HEK293 (cell line): ENCODE results near the gene ST7.

Experiments used
- CTCF ChIA-PET: fragments of 350-600 bp; formaldehyde crosslinking; extraction: SDS; loops from one replicate; lab custom pipeline; 2021; ENCODE audit warnings: antibody characterized with exemption; lab: Yijun Ruan, JAX
- POLR2A ChIA-PET: fragments of 300-600 bp; formaldehyde crosslinking; extraction: SDS; loops from one replicate; lab custom pipeline; 2020; ENCODE audit warnings: antibody characterized with exemption, inconsistent platforms; lab: Yijun Ruan, JAX
- H3K27ac ChIP-seq: fragments of 200-500 bp; sonication (Bioruptor generic); 2 replicates; pipeline ENCODE4 v1.5.1; 2014; ENCODE audit warnings: low read depth, low read length, control low read depth, inconsistent platforms; ENCODE audit errors: extremely low read depth
- H3K36me3 ChIP-seq, 2 experiments: fragments of 200-500 bp in 1 of 2; sonication (Bioruptor generic) in 1 of 2; 1 replicate in 1 of 2; 2 replicates in 1 of 2; pipeline ENCODE4 v1.5.1; 2014 to 2017; ENCODE audit warnings: inconsistent platforms in 2 of 2, low read length in 2 of 2; ENCODE audit not compliant: control insufficient read depth in 2 of 2, insufficient read depth in 1 of 2
- H3K4me1 ChIP-seq: fragments of 200-500 bp; sonication (Bioruptor generic); 2 replicates; pipeline ENCODE4 v1.5.1; 2014; ENCODE audit warnings: mild to moderate bottlenecking, low read length, inconsistent platforms; ENCODE audit not compliant: control insufficient read depth, insufficient read depth
- H3K4me3 ChIP-seq: 2 replicates; pipeline ENCODE4 v1.5.1; 2011; ENCODE audit warnings: low read depth, mild to moderate bottlenecking, control low read depth, low read length, moderate library complexity
- H3K9me3 ChIP-seq: fragments of 200-500 bp; sonication (Bioruptor generic); 2 replicates; pipeline ENCODE4 v1.5.1; 2014; ENCODE audit warnings: low read depth, low read length, inconsistent platforms; ENCODE audit not compliant: control insufficient read depth, insufficient read depth
- GLI2 ChIP-seq: fragments of 450-650 bp; formaldehyde crosslinking; IDR thresholded peaks from 2 replicates; pipeline ENCODE4; 2017; ENCODE audit warnings: missing biosample characterization, missing genetic modification characterization, low read depth, borderline replicate concordance
- GLIS2 ChIP-seq: fragments of 450-650 bp; formaldehyde crosslinking; IDR thresholded peaks from 2 replicates; pipeline ENCODE4 v1.5.1; 2016; ENCODE audit warnings: missing biosample characterization, missing genetic modification characterization
- PRDM1 ChIP-seq: fragments of 450-650 bp; formaldehyde crosslinking; IDR thresholded peaks from 2 replicates; pipeline ENCODE4; 2016; ENCODE audit warnings: missing biosample characterization, missing genetic modification characterization
- SALL2 ChIP-seq: fragments of 450-650 bp; formaldehyde crosslinking; IDR thresholded peaks from 2 replicates; pipeline ENCODE4 v1.5.0; 2017; ENCODE audit warnings: missing biosample characterization, mild to moderate bottlenecking, missing genetic modification characterization, borderline replicate concordance
- SP7 ChIP-seq: fragments of 450-650 bp; formaldehyde crosslinking; IDR thresholded peaks from 2 replicates; pipeline ENCODE4 v1.5.1; 2016; ENCODE audit warnings: missing biosample characterization, missing genetic modification characterization
- ZFHX2 ChIP-seq: fragments of 450-650 bp; formaldehyde crosslinking; conservative IDR thresholded peaks from 2 replicates; pipeline ENCODE4 v1.5.1; 2016; ENCODE audit warnings: missing biosample characterization, missing genetic modification characterization
- ZFP69B ChIP-seq: fragments of 450-650 bp; formaldehyde crosslinking; IDR thresholded peaks from 2 replicates; pipeline ENCODE4 v1.5.1; 2016; ENCODE audit warnings: missing biosample characterization, missing genetic modification characterization
- ZNF138 ChIP-seq: fragments of 450-650 bp; formaldehyde crosslinking; IDR thresholded peaks from 2 replicates; pipeline ENCODE4 v1.5.1; 2016; ENCODE audit warnings: missing biosample characterization, missing genetic modification characterization, borderline replicate concordance
- ZNF19 ChIP-seq: fragments of 450-650 bp; formaldehyde crosslinking; IDR thresholded peaks from 2 replicates; pipeline ENCODE4; 2016; ENCODE audit warnings: missing biosample characterization, missing genetic modification characterization, low read depth
- ZNF2 ChIP-seq: fragments of 450-650 bp; formaldehyde crosslinking; IDR thresholded peaks from 2 replicates; pipeline ENCODE4 v1.5.1; 2016; ENCODE audit warnings: missing biosample characterization, missing genetic modification characterization
- ZNF266 ChIP-seq: fragments of 450-650 bp; formaldehyde crosslinking; IDR thresholded peaks from 2 replicates; pipeline ENCODE4 v1.5.1; 2016; ENCODE audit warnings: missing biosample characterization, missing genetic modification characterization, low read depth
- ZNF350 ChIP-seq: fragments of 450-650 bp; formaldehyde crosslinking; IDR thresholded peaks from 2 replicates; pipeline ENCODE4 v1.5.0; 2017; ENCODE audit warnings: missing biosample characterization, mild to moderate bottlenecking, missing genetic modification characterization
- ZNF624 ChIP-seq: fragments of 450-650 bp; formaldehyde crosslinking; IDR thresholded peaks from 2 replicates; pipeline ENCODE4 v1.5.1; 2017; ENCODE audit warnings: missing biosample characterization, missing genetic modification characterization
- ZNF658 ChIP-seq: fragments of 450-650 bp; formaldehyde crosslinking; IDR thresholded peaks from 2 replicates; pipeline ENCODE4; 2016; ENCODE audit warnings: missing biosample characterization, missing genetic modification characterization
- ZNF837 ChIP-seq: fragments of 450-650 bp; formaldehyde crosslinking; IDR thresholded peaks from 2 replicates; pipeline ENCODE4 v1.5.1; 2016; ENCODE audit warnings: missing biosample characterization, missing genetic modification characterization
- ZSCAN30 ChIP-seq: fragments of 450-650 bp; IDR thresholded peaks from 2 replicates; pipeline ENCODE4 v1.5.1; 2018; ENCODE audit warnings: missing biosample characterization, mild to moderate bottlenecking, missing genetic modification characterization, moderate library complexity
- TF ChIP-seq, protein P1 (sequence below): fragments of 450-650 bp; formaldehyde crosslinking; IDR thresholded peaks from 2 replicates; pipeline ENCODE4 v1.5.1; 2017; ENCODE audit warnings: missing biosample characterization, missing genetic modification characterization
- TF ChIP-seq, protein P2 (sequence below): fragments of 450-650 bp; IDR thresholded peaks from 2 replicates; pipeline ENCODE4 v1.5.1; 2018; ENCODE audit warnings: missing biosample characterization, mild to moderate bottlenecking, missing genetic modification characterization
- TF ChIP-seq, protein P3 (sequence below): fragments of 450-650 bp; formaldehyde crosslinking; IDR thresholded peaks from 2 replicates; pipeline ENCODE4 v1.5.1; 2016; ENCODE audit warnings: missing biosample characterization, missing genetic modification characterization
- TF ChIP-seq, protein P4 (sequence below): fragments of 450-650 bp; formaldehyde crosslinking; IDR thresholded peaks from 2 replicates; pipeline ENCODE4; 2016; ENCODE audit warnings: missing biosample characterization, missing genetic modification characterization
- TF ChIP-seq, protein P5 (sequence below): fragments of 450-650 bp; formaldehyde crosslinking; IDR thresholded peaks from 2 replicates; pipeline ENCODE4 v1.5.1; 2016; ENCODE audit warnings: missing biosample characterization, missing genetic modification characterization

The ST7 gene

DNA sequence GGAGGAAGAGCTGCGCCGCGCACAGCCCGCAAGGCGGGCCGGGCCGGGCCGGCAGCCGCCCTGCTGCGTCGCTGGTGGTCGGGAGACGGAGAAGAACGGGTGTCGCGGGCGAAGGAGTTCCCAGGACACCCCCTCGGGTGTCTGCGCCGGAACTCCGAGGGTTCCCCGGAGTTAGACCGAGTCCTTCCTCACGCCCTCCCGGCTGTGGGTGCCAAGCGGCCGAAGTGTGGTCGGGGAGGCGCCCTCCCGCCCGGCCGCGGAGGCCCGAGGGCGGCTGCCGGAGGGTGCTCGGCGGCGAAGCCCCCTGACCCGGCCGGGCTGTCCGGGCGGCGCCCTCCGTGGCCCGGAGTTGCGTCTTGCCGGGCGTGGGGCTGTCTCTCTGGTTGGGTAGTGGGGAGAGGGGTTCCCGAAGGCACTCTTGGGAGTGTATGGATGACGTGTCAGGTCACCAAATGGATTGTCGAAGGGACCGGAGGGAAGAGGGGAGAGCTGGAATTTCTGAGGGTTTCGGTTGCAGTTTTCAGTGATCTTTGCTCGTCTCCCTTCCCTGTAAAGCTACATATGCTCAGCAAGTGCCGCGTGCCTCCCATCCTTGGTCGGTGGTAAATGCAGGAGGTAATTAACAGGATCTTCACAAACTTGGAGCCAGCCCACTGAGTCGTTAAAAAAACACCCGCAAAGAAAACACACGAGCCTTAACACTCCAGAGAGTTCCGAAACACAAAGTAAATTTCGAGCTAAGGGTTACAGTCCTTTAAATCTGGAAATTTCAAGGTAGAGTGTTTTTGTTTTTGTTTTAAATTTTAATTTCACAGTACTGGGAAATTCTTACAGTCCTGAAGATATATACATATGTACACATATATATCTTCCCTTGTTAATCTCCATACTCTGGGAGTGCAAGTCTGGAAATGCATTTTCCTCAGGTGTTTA, 871 bp downstream of the ST7 start (continued):
- TF ChIP-seq, protein P1, sequence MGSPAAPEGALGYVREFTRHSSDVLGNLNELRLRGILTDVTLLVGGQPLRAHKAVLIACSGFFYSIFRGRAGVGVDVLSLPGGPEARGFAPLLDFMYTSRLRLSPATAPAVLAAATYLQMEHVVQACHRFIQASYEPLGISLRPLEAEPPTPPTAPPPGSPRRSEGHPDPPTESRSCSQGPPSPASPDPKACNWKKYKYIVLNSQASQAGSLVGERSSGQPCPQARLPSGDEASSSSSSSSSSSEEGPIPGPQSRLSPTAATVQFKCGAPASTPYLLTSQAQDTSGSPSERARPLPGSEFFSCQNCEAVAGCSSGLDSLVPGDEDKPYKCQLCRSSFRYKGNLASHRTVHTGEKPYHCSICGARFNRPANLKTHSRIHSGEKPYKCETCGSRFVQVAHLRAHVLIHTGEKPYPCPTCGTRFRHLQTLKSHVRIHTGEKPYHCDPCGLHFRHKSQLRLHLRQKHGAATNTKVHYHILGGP (tag by site-specific recombination), result no peak
- TF ChIP-seq ZNF19 (tag by site-specific recombination) (no peak), ZFHX2 (tag by site-specific recombination) (no peak), ZNF837 (tag by site-specific recombination) (no peak), ZNF350 (tag by site-specific recombination) (no peak), ZNF138 (tag by site-specific recombination) (no peak), SALL2 (tag by site-specific recombination) (no peak), GLIS2 (tag by site-specific recombination) (peak; percentile 65; the same call in 1 of the 2 replicates)
- TF ChIP-seq, protein P2, sequence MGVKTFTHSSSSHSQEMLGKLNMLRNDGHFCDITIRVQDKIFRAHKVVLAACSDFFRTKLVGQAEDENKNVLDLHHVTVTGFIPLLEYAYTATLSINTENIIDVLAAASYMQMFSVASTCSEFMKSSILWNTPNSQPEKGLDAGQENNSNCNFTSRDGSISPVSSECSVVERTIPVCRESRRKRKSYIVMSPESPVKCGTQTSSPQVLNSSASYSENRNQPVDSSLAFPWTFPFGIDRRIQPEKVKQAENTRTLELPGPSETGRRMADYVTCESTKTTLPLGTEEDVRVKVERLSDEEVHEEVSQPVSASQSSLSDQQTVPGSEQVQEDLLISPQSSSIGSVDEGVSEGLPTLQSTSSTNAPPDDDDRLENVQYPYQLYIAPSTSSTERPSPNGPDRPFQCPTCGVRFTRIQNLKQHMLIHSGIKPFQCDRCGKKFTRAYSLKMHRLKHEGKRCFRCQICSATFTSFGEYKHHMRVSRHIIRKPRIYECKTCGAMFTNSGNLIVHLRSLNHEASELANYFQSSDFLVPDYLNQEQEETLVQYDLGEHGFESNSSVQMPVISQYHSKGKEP (tag by site-specific recombination), result 0 out of 2 replicates have a peak, but pooled peaks have one; percentile 16

DNA sequence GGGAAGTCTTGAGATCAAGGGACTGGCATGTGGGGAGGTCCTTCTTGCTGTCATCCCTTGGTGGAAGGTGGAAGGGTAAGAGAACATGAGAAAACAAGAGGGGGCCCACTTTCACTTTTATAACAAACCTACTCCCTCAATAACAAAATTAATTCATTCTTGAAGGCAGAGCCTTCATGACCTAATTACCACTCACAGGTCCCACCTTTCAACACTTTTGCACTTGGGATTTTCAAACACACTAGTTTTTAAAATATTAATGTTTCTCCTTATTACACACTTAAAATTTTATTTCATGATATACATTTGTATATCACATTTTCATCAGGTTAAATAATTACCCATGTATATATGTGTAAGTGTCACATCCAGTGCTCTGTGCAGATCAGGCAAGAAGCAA, 2.0 kb downstream of the ST7 start:
- peaks cover 11% of the 10 kb centered on the region for H3K4me1 ChIP-seq
- POLR2A ChIA-PET, result no interaction called here
- 0 out of 2 replicates have a peak, but pooled peaks have one; percentile 32 for TF ChIP-seq ZFP69B
- no peak for TF ChIP-seq ZNF350 (tag by site-specific recombination)
- TF ChIP-seq, protein P3, sequence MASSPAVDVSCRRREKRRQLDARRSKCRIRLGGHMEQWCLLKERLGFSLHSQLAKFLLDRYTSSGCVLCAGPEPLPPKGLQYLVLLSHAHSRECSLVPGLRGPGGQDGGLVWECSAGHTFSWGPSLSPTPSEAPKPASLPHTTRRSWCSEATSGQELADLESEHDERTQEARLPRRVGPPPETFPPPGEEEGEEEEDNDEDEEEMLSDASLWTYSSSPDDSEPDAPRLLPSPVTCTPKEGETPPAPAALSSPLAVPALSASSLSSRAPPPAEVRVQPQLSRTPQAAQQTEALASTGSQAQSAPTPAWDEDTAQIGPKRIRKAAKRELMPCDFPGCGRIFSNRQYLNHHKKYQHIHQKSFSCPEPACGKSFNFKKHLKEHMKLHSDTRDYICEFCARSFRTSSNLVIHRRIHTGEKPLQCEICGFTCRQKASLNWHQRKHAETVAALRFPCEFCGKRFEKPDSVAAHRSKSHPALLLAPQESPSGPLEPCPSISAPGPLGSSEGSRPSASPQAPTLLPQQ (tag by site-specific recombination), result peak; percentile 21; the same call in 1 of the 2 replicates
- TF ChIP-seq ZNF266 (tag by site-specific recombination), result peak; percentile 96
- TF ChIP-seq PRDM1 (tag by site-specific recombination), result peak; percentile 51; the same call in 1 of the 2 replicates

DNA sequence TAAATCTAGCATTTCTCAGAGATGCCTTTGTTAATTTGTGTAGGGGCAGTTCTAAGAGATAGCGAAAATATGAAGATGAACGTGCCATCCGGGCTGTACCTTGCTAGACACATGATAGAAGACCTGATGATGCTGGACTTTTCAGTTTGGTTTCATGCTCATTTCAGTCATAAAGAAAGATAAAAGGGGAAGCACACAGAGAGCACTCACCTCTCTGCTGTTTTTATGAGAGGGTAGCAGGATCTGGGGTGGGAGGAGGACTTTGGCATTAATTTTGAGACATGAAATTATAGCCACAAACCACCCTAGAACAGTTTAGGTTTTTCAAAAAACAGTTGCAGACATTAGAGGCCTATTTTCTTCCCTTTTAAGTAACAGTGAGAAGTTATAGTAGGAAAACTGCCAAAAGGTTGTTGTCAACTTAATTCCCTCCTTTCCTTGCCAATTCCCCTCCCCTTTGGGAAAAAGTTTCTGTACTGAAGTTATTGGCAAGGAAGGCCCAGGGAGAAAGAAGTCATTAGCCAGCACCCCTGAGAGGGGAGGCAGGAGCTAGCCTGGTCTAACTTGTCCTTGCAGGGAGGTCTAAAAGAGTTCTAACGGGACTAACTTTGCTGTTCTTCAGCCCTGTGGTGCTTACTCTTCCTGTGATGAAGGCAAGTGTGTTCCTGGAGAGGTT, 2.6 kb downstream of the ST7 start:
- ChIA-PET CTCF (interaction anchor here (0.6 to 1.4 kb wide), 3 partner anchors 15 to 29 kb away, joined by 3 to 4 read pairs (median 4); no protein-coding TSS in a partner anchor), POLR2A (interaction anchor here (1.1 kb wide), 1 partner anchor 12 kb away, joined by 3 read pairs; no protein-coding TSS in a partner anchor)
- H3K27ac ChIP-seq, result peak overlapping the region; percentile 46
- no peaks in the 10 kb centered on the region for H3K36me3 ChIP-seq
- no peaks in the 10 kb centered on the region for H3K9me3 ChIP-seq
- no peak overlapping the region for H3K4me3 ChIP-seq
- peaks cover 11% of the 10 kb centered on the region for H3K4me1 ChIP-seq
- TF ChIP-seq, protein P2 (tag by site-specific recombination), result no peak
- no peak for TF ChIP-seq GLI2 (tag by site-specific recombination)
- TF ChIP-seq, protein P4, sequence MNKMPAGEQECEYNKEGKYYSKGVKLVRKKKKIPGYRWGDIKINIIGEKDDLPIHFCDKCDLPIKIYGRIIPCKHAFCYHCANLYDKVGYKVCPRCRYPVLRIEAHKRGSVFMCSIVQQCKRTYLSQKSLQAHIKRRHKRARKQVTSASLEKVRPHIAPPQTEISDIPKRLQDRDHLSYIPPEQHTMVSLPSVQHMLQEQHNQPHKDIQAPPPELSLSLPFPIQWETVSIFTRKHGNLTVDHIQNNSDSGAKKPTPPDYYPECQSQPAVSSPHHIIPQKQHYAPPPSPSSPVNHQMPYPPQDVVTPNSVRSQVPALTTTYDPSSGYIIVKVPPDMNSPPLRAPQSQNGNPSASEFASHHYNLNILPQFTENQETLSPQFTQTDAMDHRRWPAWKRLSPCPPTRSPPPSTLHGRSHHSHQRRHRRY (tag by site-specific recombination), result no peak
- TF ChIP-seq ZNF624 (tag by site-specific recombination), result no peak
- peak; percentile 42; the same call in 1 of the 2 replicates for TF ChIP-seq ZSCAN30 (tag by site-specific recombination)
- no peak for TF ChIP-seq SP7 (tag by site-specific recombination)
- TF ChIP-seq, protein P5, sequence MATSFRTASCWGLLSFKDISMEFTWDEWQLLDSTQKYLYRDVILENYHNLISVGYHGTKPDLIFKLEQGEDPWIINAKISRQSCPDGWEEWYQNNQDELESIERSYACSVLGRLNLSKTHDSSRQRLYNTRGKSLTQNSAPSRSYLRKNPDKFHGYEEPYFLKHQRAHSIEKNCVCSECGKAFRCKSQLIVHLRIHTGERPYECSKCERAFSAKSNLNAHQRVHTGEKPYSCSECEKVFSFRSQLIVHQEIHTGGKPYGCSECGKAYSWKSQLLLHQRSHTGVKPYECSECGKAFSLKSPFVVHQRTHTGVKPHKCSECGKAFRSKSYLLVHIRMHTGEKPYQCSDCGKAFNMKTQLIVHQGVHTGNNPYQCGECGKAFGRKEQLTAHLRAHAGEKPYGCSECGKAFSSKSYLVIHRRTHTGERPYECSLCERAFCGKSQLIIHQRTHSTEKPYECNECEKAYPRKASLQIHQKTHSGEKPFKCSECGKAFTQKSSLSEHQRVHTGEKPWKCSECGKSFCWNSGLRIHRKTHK, result no peak
- TF ChIP-seq ZNF658 (tag by site-specific recombination), result no peak
- no peak for TF ChIP-seq ZNF2

More for the DNA sequence above, 2.0 kb downstream of the ST7 start:
- H3K27ac ChIP-seq, result no peak overlapping the region
- H3K4me3 ChIP-seq, result peak overlapping the region; percentile 83
- CTCF ChIA-PET, result no interaction called here
- no peaks in the 10 kb centered on the region for H3K9me3 ChIP-seq
- no peaks in the 10 kb centered on the region for H3K36me3 ChIP-seq
